GM12892 (cell line): Measurements from ENCODE around the gene ZDHHC13.

Experiments used
- POLR2A ChIP-seq: IDR thresholded peaks from 2 replicates; pipeline ENCODE4 v1.6.1; 2011; ENCODE audit warnings: low read depth, low read length, control low read depth
- POLR2AphosphoS5 ChIP-seq: IDR thresholded peaks from 2 replicates; pipeline ENCODE4 v1.6.1; 2011; ENCODE audit warnings: low read depth, low read length, control low read depth
- TAF1 ChIP-seq: IDR thresholded peaks from 2 replicates; pipeline ENCODE4 v1.6.1; 2011; ENCODE audit warnings: low read depth, mild to moderate bottlenecking, control low read depth, low read length, borderline replicate concordance

DNA sequence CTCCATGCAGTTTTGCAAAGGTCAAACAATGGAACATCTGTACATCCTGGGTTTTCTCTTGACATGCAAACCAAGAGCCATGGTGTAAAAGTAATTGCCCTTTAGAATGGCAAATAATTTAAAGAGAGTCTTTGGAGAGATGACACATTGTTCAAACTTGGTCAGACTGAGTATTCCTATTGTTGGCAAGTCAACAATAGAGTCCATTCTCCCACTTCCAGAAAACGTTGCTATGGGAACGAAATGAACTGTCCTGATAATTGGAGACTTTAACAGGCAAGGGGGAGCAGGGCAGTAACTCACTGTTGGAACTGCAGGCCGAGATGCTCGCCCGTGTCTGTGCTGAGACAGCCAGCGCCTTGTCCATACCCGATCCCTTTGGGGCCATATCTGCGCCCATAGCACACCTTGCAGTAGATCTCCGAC, 70.9 kb downstream of the ZDHHC13 start:
- TF ChIP-seq POLR2AphosphoS5, result no peak
- no peak for TF ChIP-seq POLR2A
- no peak for TF ChIP-seq TAF1
